ENCODE results near the gene CDNF. TPM values are rescaled to one million over a fixed set of nuclear protein-coding genes. Genes with fewer than 3 reads are reported as not detected.

CDNF gene
- total RNA-seq, 4 donors from 2014 or later, result 2.2 to 2.5 TPM; not detected in 2

DNA sequence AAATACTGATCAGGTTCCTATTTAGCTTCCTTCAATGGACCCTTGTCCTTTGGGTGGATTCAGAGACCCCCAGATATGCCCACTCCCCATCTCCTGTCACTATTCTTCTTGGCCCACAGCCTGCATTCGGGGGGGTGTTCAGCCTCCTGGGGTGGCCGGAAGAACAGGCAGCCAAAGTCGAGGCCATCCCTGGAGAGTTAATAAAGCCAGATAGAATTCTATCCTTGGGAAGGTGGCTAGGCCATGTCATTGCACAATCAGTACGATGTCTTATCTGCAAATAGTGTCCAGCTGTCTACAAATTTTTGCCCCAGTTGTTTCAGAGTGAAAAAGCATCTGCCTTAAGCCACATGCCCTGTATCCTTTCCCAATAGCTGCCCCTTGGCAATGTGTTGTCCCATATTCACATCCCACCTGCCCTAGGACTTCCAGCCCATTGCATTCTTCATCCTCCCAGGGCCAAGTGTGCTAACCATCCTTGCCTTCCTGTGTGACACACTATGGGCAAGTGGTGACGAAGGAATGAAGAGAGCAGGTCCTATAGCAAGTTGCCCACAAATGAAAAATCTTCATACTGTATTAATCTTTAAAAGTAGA is 53.3 kb downstream of the CDNF start:
- intact Hi-C loops (cut with DNase I; ENCODE audit: low total_unique reads) (no loop called here), in situ Hi-C loops (cut with MboI; ENCODE audit: low pct_ligation_motif_present in 1 of 4, low pct_unique_long_range_greater_than_20kb in 1 of 4, low sequenced_read_pairs in 3 of 4) (no loop called here)
- 92% methylated on average over 5 of the region's 5 CpGs; no CpG with 5 or more reads in 1 of the 2 donors for WGBS, 2 donors (ENCODE audit: low coverage in 1 of 2)
- Histone ChIP-seq H3K27ac (no peak overlapping the region), H3K27me3 (no peaks in the 10 kb centered on the region), H3K4me1 (peaks cover 0 to 3% (median 1%) of the 10 kb centered on the region in 4 donors), H3K36me3 (no peaks in the 10 kb centered on the region), H3K4me3 (no peak overlapping the region), H3K9me3 (no peaks in the 10 kb centered on the region)
- DNase-seq, result no peak
- TF ChIP-seq POLR2A (IDR thresholded peaks at IDR 0.05) (no peak), POLR2AphosphoS5 (IDR thresholded peaks at IDR 0.05) (no peak), EP300 (IDR thresholded peaks at IDR 0.05; ENCODE audit: low read depth) (no peak)
- TF ChIP-seq, protein P1, sequence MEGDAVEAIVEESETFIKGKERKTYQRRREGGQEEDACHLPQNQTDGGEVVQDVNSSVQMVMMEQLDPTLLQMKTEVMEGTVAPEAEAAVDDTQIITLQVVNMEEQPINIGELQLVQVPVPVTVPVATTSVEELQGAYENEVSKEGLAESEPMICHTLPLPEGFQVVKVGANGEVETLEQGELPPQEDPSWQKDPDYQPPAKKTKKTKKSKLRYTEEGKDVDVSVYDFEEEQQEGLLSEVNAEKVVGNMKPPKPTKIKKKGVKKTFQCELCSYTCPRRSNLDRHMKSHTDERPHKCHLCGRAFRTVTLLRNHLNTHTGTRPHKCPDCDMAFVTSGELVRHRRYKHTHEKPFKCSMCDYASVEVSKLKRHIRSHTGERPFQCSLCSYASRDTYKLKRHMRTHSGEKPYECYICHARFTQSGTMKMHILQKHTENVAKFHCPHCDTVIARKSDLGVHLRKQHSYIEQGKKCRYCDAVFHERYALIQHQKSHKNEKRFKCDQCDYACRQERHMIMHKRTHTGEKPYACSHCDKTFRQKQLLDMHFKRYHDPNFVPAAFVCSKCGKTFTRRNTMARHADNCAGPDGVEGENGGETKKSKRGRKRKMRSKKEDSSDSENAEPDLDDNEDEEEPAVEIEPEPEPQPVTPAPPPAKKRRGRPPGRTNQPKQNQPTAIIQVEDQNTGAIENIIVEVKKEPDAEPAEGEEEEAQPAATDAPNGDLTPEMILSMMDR (IDR thresholded peaks at IDR 0.05), result no peak

DNA sequence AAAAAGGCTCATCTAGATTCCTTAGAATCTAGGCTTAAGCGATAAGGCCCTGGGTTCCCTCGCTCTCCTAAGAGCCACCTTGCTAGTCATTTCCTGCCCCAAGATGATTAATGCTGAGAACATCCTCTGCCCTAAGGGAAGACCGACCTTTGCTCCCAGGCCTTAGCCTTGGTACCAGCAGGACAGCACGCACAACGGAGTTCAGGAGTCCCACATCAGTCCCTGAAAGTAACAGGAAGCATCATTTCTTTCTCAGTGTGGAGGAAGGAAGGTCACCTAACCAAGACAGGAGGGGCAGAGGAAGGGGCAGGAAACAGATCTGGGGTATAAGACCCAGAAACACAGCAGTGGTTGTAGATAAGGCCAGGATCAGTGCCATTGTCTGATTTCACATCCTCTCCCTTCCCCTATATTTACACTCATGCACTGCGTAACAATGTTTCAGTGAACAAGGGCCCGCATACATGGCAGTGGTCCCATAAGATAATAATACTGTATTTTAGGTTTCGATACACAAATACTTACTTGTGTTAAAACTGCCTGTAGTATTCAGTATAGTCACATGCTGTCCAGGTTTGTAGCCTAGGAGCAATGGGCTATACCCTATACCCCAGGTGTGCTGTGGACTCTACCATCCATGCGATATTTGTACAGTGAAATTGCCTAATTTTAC is 55.0 kb downstream of the CDNF start:
- intact Hi-C loops (cut with DNase I; ENCODE audit: low total_unique reads), result no loop called here
- peaks cover 0 to 16% (median 8%) of the 10 kb centered on the region in 4 donors for H3K4me1 ChIP-seq
- no peak overlapping the region for H3K27ac ChIP-seq
- TF ChIP-seq POLR2A (IDR thresholded peaks at IDR 0.05) (no peak), POLR2AphosphoS5 (IDR thresholded peaks at IDR 0.05) (peak in 1 of 3 donors; percentile 9)
- no peaks in the 10 kb centered on the region for H3K36me3 ChIP-seq
- in situ Hi-C loops (cut with MboI; ENCODE audit: low pct_ligation_motif_present in 1 of 4, low pct_unique_long_range_greater_than_20kb in 1 of 4, low sequenced_read_pairs in 3 of 4), result no loop called here
- WGBS, 2 donors (ENCODE audit: low coverage in 1 of 2), result 61 to 82% methylated on average over 6 to 9 of the region's 9 CpGs
- no peak overlapping the region for H3K4me3 ChIP-seq
- H3K9me3 ChIP-seq, result no peaks in the 10 kb centered on the region
- peak; percentile 24 for DNase-seq
- H3K27me3 ChIP-seq, result no peaks in the 10 kb centered on the region

DNA sequence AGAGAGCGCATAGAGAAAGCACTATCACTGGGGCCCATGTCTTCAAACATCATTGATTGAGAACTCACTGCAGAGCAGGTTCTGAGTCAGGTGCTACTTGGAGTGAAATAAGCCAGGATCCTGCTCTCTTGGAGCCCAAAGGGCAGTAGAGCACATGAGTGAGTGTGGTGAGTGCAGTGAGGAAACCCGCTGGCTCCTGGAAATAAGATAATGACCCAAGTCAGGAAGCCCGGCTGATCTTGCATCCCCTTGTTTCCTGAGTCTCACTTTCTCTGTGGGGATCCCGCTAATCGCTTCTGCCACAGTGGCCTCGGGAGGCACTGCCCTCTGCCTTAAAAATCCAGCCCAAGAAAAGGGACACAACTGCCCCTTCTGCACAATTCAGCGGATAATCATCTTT is 56.1 kb downstream of the CDNF start:
- Histone ChIP-seq H3K36me3 (no peaks in the 10 kb centered on the region), H3K27ac (no peak overlapping the region), H3K9me3 (no peaks in the 10 kb centered on the region), H3K27me3 (no peaks in the 10 kb centered on the region), H3K4me1 (peaks cover 0 to 16% (median 8%) of the 10 kb centered on the region in 4 donors), H3K4me3 (no peak overlapping the region)
- TF ChIP-seq, protein P1 (IDR thresholded peaks at IDR 0.05), result no peak
- TF ChIP-seq EP300 (IDR thresholded peaks at IDR 0.05; ENCODE audit: low read depth), result no peak
- TF ChIP-seq POLR2A (IDR thresholded peaks at IDR 0.05), result no peak
- no peak for TF ChIP-seq POLR2AphosphoS5 (IDR thresholded peaks at IDR 0.05)
- in situ Hi-C loops (cut with MboI; ENCODE audit: low pct_ligation_motif_present in 1 of 4, low pct_unique_long_range_greater_than_20kb in 1 of 4, low sequenced_read_pairs in 3 of 4), result no loop called here
- intact Hi-C loops (cut with DNase I; ENCODE audit: low total_unique reads), result no loop called here
- WGBS, 2 donors (ENCODE audit: low coverage in 1 of 2), result 79 to 100% methylated on average over 2 to 7 of the region's 7 CpGs
- no peak for DNase-seq

DNA sequence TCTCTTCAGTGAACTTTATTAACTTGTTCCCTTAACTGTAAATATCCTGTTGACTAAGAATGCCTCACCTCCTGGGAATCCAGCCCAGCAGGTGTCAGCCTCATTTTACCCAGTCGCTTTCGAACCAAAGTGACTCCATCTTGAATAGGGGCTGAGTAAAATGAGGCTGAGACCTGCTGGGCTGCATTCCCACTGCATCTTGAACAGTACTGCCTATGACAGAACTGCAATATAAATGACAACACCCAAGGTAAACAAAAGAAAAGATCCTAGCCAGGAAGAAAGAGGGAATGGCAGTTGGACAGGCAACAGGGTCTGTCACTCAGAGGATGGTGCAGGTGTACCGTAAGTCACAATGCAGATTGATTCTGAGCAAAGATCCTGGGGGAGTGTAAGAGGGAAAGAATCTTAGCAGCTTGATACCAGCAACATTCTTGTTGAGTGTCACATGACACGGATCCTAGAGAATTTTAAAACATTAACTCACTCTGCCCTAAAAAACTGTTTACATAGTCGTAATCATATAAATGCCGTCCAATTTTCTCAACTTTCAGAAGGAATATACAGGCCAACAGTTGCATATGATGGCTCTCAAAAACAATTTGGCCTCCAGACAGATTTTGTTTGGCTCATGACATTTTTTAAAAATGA is 58.7 kb downstream of the CDNF start:
- peaks cover 0 to 16% (median 8%) of the 10 kb centered on the region in 4 donors for H3K4me1 ChIP-seq
- DNase-seq, result peak; percentile 29
- in situ Hi-C loops (cut with MboI; ENCODE audit: low pct_ligation_motif_present in 1 of 4, low pct_unique_long_range_greater_than_20kb in 1 of 4, low sequenced_read_pairs in 3 of 4), result no loop called here
- H3K27me3 ChIP-seq, result no peaks in the 10 kb centered on the region
- H3K4me3 ChIP-seq, result no peak overlapping the region
- no peaks in the 10 kb centered on the region for H3K9me3 ChIP-seq
- no peaks in the 10 kb centered on the region for H3K36me3 ChIP-seq
- TF ChIP-seq EP300 (IDR thresholded peaks at IDR 0.05; ENCODE audit: low read depth), result no peak
- no peak for TF ChIP-seq POLR2A (IDR thresholded peaks at IDR 0.05)
- no peak for TF ChIP-seq POLR2AphosphoS5 (IDR thresholded peaks at IDR 0.05)
- TF ChIP-seq, protein P1 (IDR thresholded peaks at IDR 0.05), result no peak
- intact Hi-C loops (cut with DNase I; ENCODE audit: low total_unique reads), result no loop called here
- WGBS, 2 donors (ENCODE audit: low coverage in 1 of 2), result 21 to 45% methylated on average over 2 to 6 of the region's 6 CpGs
- H3K27ac ChIP-seq, result peak overlapping the region; percentile 49 to 69 (median 60)
